Measurements from ENCODE around the gene PPIH. TPM values are rescaled to one million over a fixed set of nuclear protein-coding genes. Genes with fewer than 3 reads are reported as not detected.
A peak's percentile ranks its signal among the peaks of the same experiment; 100 is the strongest.

The PPIH gene
- total and polyA plus RNA-seq, 2 experiments from 2014 or later: 66.5 to 122 TPM

GRCh38 chr1:42692911-42693310 lies 34.7 kb downstream of the PPIH start:
- Mint-ChIP-seq H3K4me3 (peak overlapping the region; percentile 20; the same call in 1 of the 3 replicates), H3K9me3 (no peaks in the 10 kb centered on the region), H3K4me1 (peaks cover 42% of the 10 kb centered on the region), H3K27ac (peak overlapping the region; percentile 54), H3K36me3 (ENCODE audit: low read depth) (peaks cover 58% of the 10 kb centered on the region), H3K27me3 (ENCODE audit: insufficient read depth, low read depth, poor library complexity) (no peaks in the 10 kb centered on the region)
- Histone ChIP-seq H3K4me3 (no peak overlapping the region), H3K4me1 (ENCODE audit: insufficient read depth) (peaks cover 28% of the 10 kb centered on the region; the same call in 1 of the 2 replicates), H3K9me2 (ENCODE audit: insufficient read depth) (no peaks in the 10 kb centered on the region), H2AFZ (no peak overlapping the region), H3K27ac (ENCODE audit: low read depth) (peak overlapping the region; percentile 46; the same call in 1 of the 2 replicates), H3K36me3 (ENCODE audit: insufficient read depth) (peaks cover 43% of the 10 kb centered on the region), H3K79me2 (replicated peaks; ENCODE audit: insufficient read depth) (peaks cover 100% of the 10 kb centered on the region), H3F3A (replicated peaks; ENCODE audit: low read depth) (peaks cover 9% of the 10 kb centered on the region; the same call in 1 of the 2 replicates), H4K20me1 (replicated peaks; ENCODE audit: insufficient read depth) (peaks cover 85% of the 10 kb centered on the region), H3K4me2 (0 out of 2 replicates have a peak overlapping the region, but pooled peaks have one; percentile 22), H3K27me3 (ENCODE audit: insufficient read depth) (no peaks in the 10 kb centered on the region)
- no peak for DNase-seq (ENCODE audit: low spot score)
- no peak for ATAC-seq
- TF ChIP-seq POLR2AphosphoS5 (IDR thresholded peaks at IDR 0.05; ENCODE audit: low read depth) (no peak), NANOG (IDR thresholded peaks at IDR 0.05; ENCODE audit: borderline replicate concordance) (no peak)

DNA sequence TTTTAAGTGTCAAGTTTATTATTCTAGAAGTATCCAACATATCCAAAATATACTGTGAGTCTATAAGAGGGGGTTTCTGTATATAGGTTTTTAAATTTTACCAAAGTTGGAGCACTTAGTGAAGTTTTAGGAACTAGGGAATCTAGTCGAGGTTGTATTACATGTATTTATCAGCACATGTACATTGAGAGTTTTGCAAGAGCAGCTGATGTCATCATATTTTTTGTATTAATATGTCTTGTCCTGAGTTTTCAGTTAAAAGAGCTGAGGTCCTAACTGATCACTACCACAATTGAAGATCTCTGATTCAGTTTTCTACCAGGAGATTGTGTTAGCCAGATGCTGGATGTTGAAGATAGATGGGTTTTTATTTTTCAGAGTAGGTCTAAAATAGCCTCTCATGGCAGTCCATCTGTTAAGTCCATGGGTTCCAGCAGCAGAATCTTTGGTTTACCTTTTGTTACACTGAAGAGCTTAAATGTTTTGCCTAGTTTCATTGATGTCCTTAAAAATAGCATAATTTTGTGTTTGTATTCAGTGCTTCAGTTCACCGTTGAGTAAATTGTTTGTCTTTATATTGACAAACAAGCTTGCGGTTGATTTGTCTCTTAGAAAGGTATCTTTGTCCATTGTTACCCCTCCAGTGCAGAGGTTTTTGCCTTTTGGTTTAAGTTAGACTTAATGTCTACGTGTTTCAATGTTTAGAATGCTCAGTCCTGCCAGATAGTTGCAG lies 40.0 kb downstream of the PPIH start:
- no peak overlapping the region for H3K27ac Mint-ChIP-seq
- peaks cover 74% of the 10 kb centered on the region for H4K20me1 ChIP-seq (replicated peaks; ENCODE audit: insufficient read depth)
- no peak for TF ChIP-seq REST (IDR thresholded peaks at IDR 0.05; ENCODE audit: unreplicated experiment)
- no peak for TF ChIP-seq STAT1 (IDR thresholded peaks at IDR 0.05; ENCODE audit: unreplicated experiment)
- TF ChIP-seq, protein P1, sequence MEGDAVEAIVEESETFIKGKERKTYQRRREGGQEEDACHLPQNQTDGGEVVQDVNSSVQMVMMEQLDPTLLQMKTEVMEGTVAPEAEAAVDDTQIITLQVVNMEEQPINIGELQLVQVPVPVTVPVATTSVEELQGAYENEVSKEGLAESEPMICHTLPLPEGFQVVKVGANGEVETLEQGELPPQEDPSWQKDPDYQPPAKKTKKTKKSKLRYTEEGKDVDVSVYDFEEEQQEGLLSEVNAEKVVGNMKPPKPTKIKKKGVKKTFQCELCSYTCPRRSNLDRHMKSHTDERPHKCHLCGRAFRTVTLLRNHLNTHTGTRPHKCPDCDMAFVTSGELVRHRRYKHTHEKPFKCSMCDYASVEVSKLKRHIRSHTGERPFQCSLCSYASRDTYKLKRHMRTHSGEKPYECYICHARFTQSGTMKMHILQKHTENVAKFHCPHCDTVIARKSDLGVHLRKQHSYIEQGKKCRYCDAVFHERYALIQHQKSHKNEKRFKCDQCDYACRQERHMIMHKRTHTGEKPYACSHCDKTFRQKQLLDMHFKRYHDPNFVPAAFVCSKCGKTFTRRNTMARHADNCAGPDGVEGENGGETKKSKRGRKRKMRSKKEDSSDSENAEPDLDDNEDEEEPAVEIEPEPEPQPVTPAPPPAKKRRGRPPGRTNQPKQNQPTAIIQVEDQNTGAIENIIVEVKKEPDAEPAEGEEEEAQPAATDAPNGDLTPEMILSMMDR (conservative IDR thresholded peaks at IDR 0.05; ENCODE audit: low read depth in 2 of 2): no peak
- TF ChIP-seq EZH2 (IDR thresholded peaks at IDR 0.05; ENCODE audit: low read depth, unreplicated experiment): no peak
- no peak for TF ChIP-seq ZNF462 (CRISPR knock-in tag; IDR thresholded peaks at IDR 0.05)
- TF ChIP-seq ZNF114 (CRISPR knock-in tag; IDR thresholded peaks at IDR 0.05): no peak
- no peak for TF ChIP-seq NANOG (IDR thresholded peaks at IDR 0.05; ENCODE audit: borderline replicate concordance)
- no peak for TF ChIP-seq JUNB (IDR thresholded peaks at IDR 0.05; ENCODE audit: unreplicated experiment)
- no peak for TF ChIP-seq POLR2AphosphoS5 (IDR thresholded peaks at IDR 0.05; ENCODE audit: low read depth)

More for the DNA sequence above, 40.0 kb downstream of the PPIH start:
- H3F3A ChIP-seq (replicated peaks; ENCODE audit: low read depth): peaks cover 17% of the 10 kb centered on the region
- H3K4me3 ChIP-seq: no peak overlapping the region
- H3K9me3 Mint-ChIP-seq: no peaks in the 10 kb centered on the region
- peaks cover 4% of the 10 kb centered on the region for H3K27me3 Mint-ChIP-seq (ENCODE audit: insufficient read depth, low read depth, poor library complexity)
- no peaks in the 10 kb centered on the region for H3K9me2 ChIP-seq (ENCODE audit: insufficient read depth)
- peaks cover 91% of the 10 kb centered on the region for H3K36me3 ChIP-seq (ENCODE audit: insufficient read depth)
- H2AFZ ChIP-seq: no peak overlapping the region
- DNase-seq (ENCODE audit: low spot score) (no peak), ATAC-seq (no peak)
- no peaks in the 10 kb centered on the region for H3K4me1 ChIP-seq (ENCODE audit: insufficient read depth)
- H3K4me2 ChIP-seq: no peak overlapping the region
- H3K79me2 ChIP-seq (replicated peaks; ENCODE audit: insufficient read depth): peaks cover 100% of the 10 kb centered on the region
- H3K27me3 ChIP-seq (ENCODE audit: insufficient read depth): no peaks in the 10 kb centered on the region
- peak overlapping the region; percentile 50; the same call in 1 of the 2 replicates for H3K27ac ChIP-seq (ENCODE audit: low read depth)
- no peaks in the 10 kb centered on the region for H3K4me1 Mint-ChIP-seq
- peaks cover 96% of the 10 kb centered on the region for H3K36me3 Mint-ChIP-seq (ENCODE audit: low read depth)
- no peak overlapping the region for H3K4me3 Mint-ChIP-seq

Data from GM23338 (cell line).